H9 (cell line): ENCODE data around the gene CCBE1. TPM values are rescaled to one million over a fixed set of nuclear protein-coding genes. Genes with fewer than 3 reads are reported as not detected.

Experiments used
- DNase-seq: peaks from one replicate; pipeline ENCODE4 v3.0.0-alpha.2; 2017
- H2AFZ ChIP-seq: one replicate; pipeline ENCODE4 v1.6.1; 2013; ENCODE audit warnings: mild to moderate bottlenecking, low read length, control low read depth, moderate library complexity
- H2AK5ac ChIP-seq: 2 replicates; pipeline ENCODE4 v1.6.1; 2013; ENCODE audit warnings: low read length, control low read depth, mixed read lengths; ENCODE audit not compliant: insufficient read length
- H2BK120ac ChIP-seq: one replicate; pipeline ENCODE4 v1.6.1; 2013; ENCODE audit warnings: low read depth, mild to moderate bottlenecking, low read length, control low read depth, inconsistent platforms; ENCODE audit not compliant: poor library complexity, severe bottlenecking
- H2BK12ac ChIP-seq: 2 replicates; pipeline ENCODE4 v1.6.1; 2013; ENCODE audit warnings: low read length, control low read depth, mixed read lengths, low read depth; ENCODE audit not compliant: insufficient read length
- H2BK15ac ChIP-seq: 2 replicates; pipeline ENCODE4 v1.6.1; 2013; ENCODE audit warnings: low read depth, low read length, control low read depth
- H2BK20ac ChIP-seq: one replicate; pipeline ENCODE4 v1.6.1; 2013; ENCODE audit warnings: low read depth, mild to moderate bottlenecking, low read length, control low read depth, inconsistent platforms; ENCODE audit not compliant: poor library complexity, severe bottlenecking
- H2BK5ac ChIP-seq: 2 replicates; pipeline ENCODE4 v1.6.1; 2013; ENCODE audit warnings: low read length, control low read depth, mixed read lengths; ENCODE audit not compliant: insufficient read length
- H3K14ac ChIP-seq: 2 replicates; pipeline ENCODE4 v1.6.1; 2013; ENCODE audit warnings: low read length, control low read depth; ENCODE audit not compliant: insufficient read depth
- H3K18ac ChIP-seq: 2 replicates; pipeline ENCODE4 v1.6.1; 2013; ENCODE audit warnings: low read depth, mild to moderate bottlenecking, mixed read lengths, low read length, control low read depth; ENCODE audit not compliant: insufficient read length
- H3K23ac ChIP-seq: 2 replicates; pipeline ENCODE4 v1.6.1; 2013; ENCODE audit warnings: low read length, control low read depth, mixed read lengths, low read depth; ENCODE audit not compliant: insufficient read length
- H3K23me2 ChIP-seq: 2 replicates; pipeline ENCODE4 v1.6.1; 2013; ENCODE audit warnings: low read depth, mild to moderate bottlenecking, mixed read lengths, low read length, control low read depth; ENCODE audit not compliant: insufficient read length, poor library complexity, severe bottlenecking
- H3K27ac ChIP-seq: 2 replicates; pipeline ENCODE4 v1.5.1; 2013; ENCODE audit warnings: low read length, control low read depth, mixed read lengths, low read depth; ENCODE audit not compliant: insufficient read length
- H3K27me3 ChIP-seq: 2 replicates; pipeline ENCODE4 v1.6.1; 2013; ENCODE audit warnings: low read length, control low read depth, inconsistent platforms; ENCODE audit not compliant: insufficient read depth
- H3K4ac ChIP-seq: 2 replicates; pipeline ENCODE4 v1.6.1; 2013; ENCODE audit warnings: low read depth, mild to moderate bottlenecking, control low read depth, inconsistent platforms, low read length, moderate library complexity
- H3K4me1 ChIP-seq: 2 replicates; pipeline ENCODE4 v1.6.1; 2013; ENCODE audit warnings: low read length, control low read depth, inconsistent platforms; ENCODE audit not compliant: insufficient read depth
- H3K4me2 ChIP-seq: 2 replicates; pipeline ENCODE4 v1.6.1; 2013; ENCODE audit warnings: low read length, control low read depth, mixed read lengths; ENCODE audit not compliant: insufficient read length, insufficient read depth
- H3K56ac ChIP-seq: 2 replicates; pipeline ENCODE4 v1.6.1; 2013; ENCODE audit warnings: low read depth, mild to moderate bottlenecking, mixed read lengths, low read length, control low read depth; ENCODE audit not compliant: insufficient read length
- H3K79me1 ChIP-seq: 2 replicates; pipeline ENCODE4 v1.6.1; 2013; ENCODE audit warnings: low read depth, mild to moderate bottlenecking, moderate library complexity, low read length, control low read depth, inconsistent platforms; ENCODE audit not compliant: insufficient read depth, poor library complexity, severe bottlenecking
- H3K79me2 ChIP-seq: 2 replicates; pipeline ENCODE4 v1.6.1; 2013; ENCODE audit warnings: low read length, control low read depth, inconsistent platforms; ENCODE audit not compliant: insufficient read depth
- H3K9ac ChIP-seq: 2 replicates; pipeline ENCODE4 v1.6.1; 2013; ENCODE audit warnings: low read length, control low read depth, mixed read lengths; ENCODE audit not compliant: insufficient read length; ENCODE audit errors: extremely low read depth
- H3K9me3 ChIP-seq: one replicate; pipeline ENCODE4 v1.6.1; 2013; ENCODE audit warnings: low read depth, low read length, inconsistent platforms; ENCODE audit not compliant: control insufficient read depth
- H3T11ph ChIP-seq: one replicate; pipeline ENCODE4 v1.6.1; 2013; ENCODE audit warnings: mild to moderate bottlenecking, low read length, control low read depth, inconsistent platforms
- H4K20me1 ChIP-seq: one replicate; pipeline ENCODE4 v1.6.1; 2013; ENCODE audit not compliant: control insufficient read depth, insufficient read length, insufficient read depth
- H4K5ac ChIP-seq: 2 replicates; pipeline ENCODE4 v1.6.1; 2013; ENCODE audit warnings: low read depth, mild to moderate bottlenecking, mixed read lengths, low read length, control low read depth; ENCODE audit not compliant: insufficient read length
- H4K8ac ChIP-seq: replicated peaks from 2 replicates; pipeline ENCODE4 v1.6.1; 2013; ENCODE audit warnings: low read length, control low read depth, mixed read lengths, low read depth; ENCODE audit not compliant: insufficient read length
- H4K91ac ChIP-seq: 2 replicates; pipeline ENCODE4 v1.6.1; 2013; ENCODE audit warnings: low read depth, mild to moderate bottlenecking, moderate library complexity, mixed read lengths, low read length, control low read depth; ENCODE audit not compliant: insufficient read length
- H3K27ac Mint-ChIP-seq, 3 experiments: 2 replicates in 2 of 3; 3 replicates in 1 of 3; pipeline ENCODE4 v1.8.0; 2020 to 2021; ENCODE audit warnings: mixed read lengths in 3 of 3, mild to moderate bottlenecking in 1 of 3, moderate library complexity in 1 of 3
- H3K27me3 Mint-ChIP-seq: 2 replicates; pipeline ENCODE4 v1.8.0; 2021; ENCODE audit warnings: low read depth, mild to moderate bottlenecking, moderate library complexity, mixed read lengths
- H3K36me3 Mint-ChIP-seq, 3 experiments: 2 replicates in 2 of 3; 3 replicates in 1 of 3; pipeline ENCODE4 v1.8.0; 2020 to 2021; ENCODE audit warnings: low read depth in 3 of 3, mixed read lengths in 3 of 3; ENCODE audit not compliant: insufficient read depth in 1 of 3
- H3K4me1 Mint-ChIP-seq, 2 experiments: 2 replicates each; pipeline ENCODE4 v1.8.0; 2020; ENCODE audit warnings: mixed read lengths in 2 of 2
- H3K4me3 Mint-ChIP-seq, 2 experiments: 2 replicates in 1 of 2; 3 replicates in 1 of 2; pipeline ENCODE4 v1.8.0; 2020 to 2021; ENCODE audit warnings: mild to moderate bottlenecking in 2 of 2, mixed read lengths in 2 of 2, moderate library complexity in 1 of 2
- H3K9me3 Mint-ChIP-seq, 2 experiments: 2 replicates in 1 of 2; 3 replicates in 1 of 2; pipeline ENCODE4 v1.8.0; 2020; ENCODE audit warnings: mild to moderate bottlenecking in 2 of 2, mixed read lengths in 2 of 2, moderate library complexity in 1 of 2
- total RNA-seq: library from RNA; stranded (reverse); gene quantifications from 2 replicates; pipeline ENCODE4 v1.2.1, GENCODE V29; 2021
- TF ChIP-seq, protein P1 (sequence below): fragments of 200-600 bp; sonication (generic); conservative IDR thresholded peaks from 3 replicates; pipeline ENCODE4 v1.8.0; 2021; ENCODE audit warnings: antibody characterized with exemption, mild to moderate bottlenecking

Gene CCBE1
- total RNA-seq, 1 experiment from 2014 or later, result 0.39 TPM

DNA sequence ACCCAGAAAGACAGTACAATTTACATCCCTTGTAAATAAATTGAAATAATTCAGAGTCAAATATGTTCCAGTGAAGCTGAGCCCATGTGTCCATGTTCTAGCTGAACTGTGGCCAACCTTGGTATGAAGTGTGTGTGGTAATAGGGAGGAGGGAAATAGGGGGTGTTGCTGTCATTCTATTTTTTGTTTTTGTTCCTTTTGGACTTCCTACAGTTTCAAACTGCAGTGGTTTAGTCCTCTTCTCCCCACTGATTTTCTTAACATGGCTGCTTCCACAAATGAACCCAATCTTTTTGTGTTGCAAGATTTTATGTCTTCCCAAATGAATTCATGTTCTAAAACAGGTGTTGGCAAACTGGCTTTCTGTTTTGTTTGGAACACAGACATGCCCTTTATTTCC is 156.9 kb downstream of the CCBE1 start:
- H4K8ac ChIP-seq, result no peak overlapping the region
- no peak overlapping the region for H3K18ac ChIP-seq
- H2AK5ac ChIP-seq, result no peak overlapping the region
- H2BK12ac ChIP-seq, result no peak overlapping the region
- no peak overlapping the region for H2BK20ac ChIP-seq
- H3K4me1 Mint-ChIP-seq, result peaks cover 3 to 4% of the 10 kb centered on the region in 2 experiments; a peak in 2 of 4 replicates
- H3K79me2 ChIP-seq, result no peaks in the 10 kb centered on the region
- H2BK120ac ChIP-seq, result no peak overlapping the region
- H3T11ph ChIP-seq, result no peak overlapping the region
- no peak overlapping the region for H2BK15ac ChIP-seq
- H3K14ac ChIP-seq, result no peak overlapping the region
- H2BK5ac ChIP-seq, result no peak overlapping the region
- H2AFZ ChIP-seq, result no peak overlapping the region
- H3K9ac ChIP-seq, result no peak overlapping the region
- no peak overlapping the region for H4K91ac ChIP-seq
- H3K36me3 Mint-ChIP-seq, result no peaks in the 10 kb centered on the region
- H4K20me1 ChIP-seq, result no peaks in the 10 kb centered on the region
- TF ChIP-seq, protein P1, sequence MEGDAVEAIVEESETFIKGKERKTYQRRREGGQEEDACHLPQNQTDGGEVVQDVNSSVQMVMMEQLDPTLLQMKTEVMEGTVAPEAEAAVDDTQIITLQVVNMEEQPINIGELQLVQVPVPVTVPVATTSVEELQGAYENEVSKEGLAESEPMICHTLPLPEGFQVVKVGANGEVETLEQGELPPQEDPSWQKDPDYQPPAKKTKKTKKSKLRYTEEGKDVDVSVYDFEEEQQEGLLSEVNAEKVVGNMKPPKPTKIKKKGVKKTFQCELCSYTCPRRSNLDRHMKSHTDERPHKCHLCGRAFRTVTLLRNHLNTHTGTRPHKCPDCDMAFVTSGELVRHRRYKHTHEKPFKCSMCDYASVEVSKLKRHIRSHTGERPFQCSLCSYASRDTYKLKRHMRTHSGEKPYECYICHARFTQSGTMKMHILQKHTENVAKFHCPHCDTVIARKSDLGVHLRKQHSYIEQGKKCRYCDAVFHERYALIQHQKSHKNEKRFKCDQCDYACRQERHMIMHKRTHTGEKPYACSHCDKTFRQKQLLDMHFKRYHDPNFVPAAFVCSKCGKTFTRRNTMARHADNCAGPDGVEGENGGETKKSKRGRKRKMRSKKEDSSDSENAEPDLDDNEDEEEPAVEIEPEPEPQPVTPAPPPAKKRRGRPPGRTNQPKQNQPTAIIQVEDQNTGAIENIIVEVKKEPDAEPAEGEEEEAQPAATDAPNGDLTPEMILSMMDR, result no peak
- no peak overlapping the region for H4K5ac ChIP-seq
- no peaks in the 10 kb centered on the region; the same call in 1 of the 2 replicates for H3K27me3 Mint-ChIP-seq
- no peak overlapping the region for H3K27ac ChIP-seq
- H3K4me1 ChIP-seq, result no peaks in the 10 kb centered on the region
- H3K27ac Mint-ChIP-seq, result no peak overlapping the region
- no peak overlapping the region for H3K4ac ChIP-seq
- H3K4me3 Mint-ChIP-seq, result no peak overlapping the region
- no peaks in the 10 kb centered on the region for H3K79me1 ChIP-seq
- no peak overlapping the region for H3K56ac ChIP-seq
- H3K23ac ChIP-seq, result no peak overlapping the region
- no peaks in the 10 kb centered on the region for H3K27me3 ChIP-seq
- DNase-seq, result no peak
- H3K9me3 Mint-ChIP-seq, result no peaks in the 10 kb centered on the region
- H3K4me2 ChIP-seq, result no peak overlapping the region
- no peaks in the 10 kb centered on the region for H3K9me3 ChIP-seq
- H3K23me2 ChIP-seq, result no peaks in the 10 kb centered on the region
